ENCODE results near the gene UPF1.
A peak's percentile ranks its signal among the peaks of the same experiment; 100 is the strongest.

The UPF1 gene

DNA sequence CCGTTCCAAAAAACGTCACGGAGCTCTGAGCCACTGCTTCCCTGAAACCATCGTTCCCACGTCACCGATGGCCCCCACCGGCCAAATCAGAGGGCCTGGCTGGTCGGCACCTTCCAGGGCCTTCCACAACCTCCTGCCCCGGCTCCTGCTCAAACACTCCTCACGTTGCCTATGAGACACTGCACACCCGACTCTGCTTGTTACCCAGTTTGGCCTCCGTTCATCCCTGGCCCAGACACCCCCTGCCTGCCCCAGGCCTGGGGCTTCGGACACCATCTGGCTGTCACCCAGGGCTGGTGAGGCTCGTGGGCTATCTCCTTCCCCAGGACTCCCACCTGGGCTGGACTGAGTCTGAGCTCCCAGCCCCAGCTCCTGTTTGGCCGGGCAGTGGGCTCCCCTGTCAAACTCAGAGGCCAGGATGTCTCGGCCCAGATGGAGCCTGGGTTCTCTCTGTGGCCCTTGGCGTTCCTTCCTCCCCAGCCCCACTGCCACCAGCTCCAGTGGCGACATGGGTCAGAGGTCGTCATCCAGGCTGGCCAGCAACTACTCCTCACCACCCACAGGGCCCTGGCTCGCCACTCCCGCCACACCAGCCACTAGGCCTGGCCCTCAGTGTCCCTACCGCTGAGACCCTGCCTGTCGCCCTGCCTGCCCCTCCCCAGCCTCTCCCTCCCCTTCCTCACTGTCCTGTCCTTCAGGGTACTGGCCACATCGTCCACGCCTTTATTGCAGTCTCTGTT, 46.5 kb downstream of the UPF1 start:
- TF ChIP-seq SUZ12 (IDR thresholded peaks at IDR 0.05; ENCODE audit: extremely low read depth, insufficient read depth, insufficient read length) (no peak), ZNF274 (IDR thresholded peaks at IDR 0.05; ENCODE audit: low read depth, low read length) (no peak), YY1 (IDR thresholded peaks at IDR 0.05; ENCODE audit: insufficient read depth, insufficient read length) (no peak)
- Histone ChIP-seq H3K4me3 (ENCODE audit: insufficient read length, low read depth) (no peak overlapping the region), H3K4me1 (ENCODE audit: insufficient read depth, insufficient read length) (peaks cover 2% of the 10 kb centered on the region), H3K36me3 (ENCODE audit: insufficient read depth, insufficient read length, low read length) (peaks cover 76% of the 10 kb centered on the region), H3K9ac (ENCODE audit: insufficient read length, low read depth) (no peak overlapping the region), H3K27me3 (ENCODE audit: insufficient read depth, insufficient read length) (no peaks in the 10 kb centered on the region), H3K9me3 (ENCODE audit: insufficient read depth, low read length) (peaks cover 12% of the 10 kb centered on the region; the same call in 1 of the 2 replicates)
- no peak for DNase-seq (ENCODE audit: low read depth, low spot score)

DNA sequence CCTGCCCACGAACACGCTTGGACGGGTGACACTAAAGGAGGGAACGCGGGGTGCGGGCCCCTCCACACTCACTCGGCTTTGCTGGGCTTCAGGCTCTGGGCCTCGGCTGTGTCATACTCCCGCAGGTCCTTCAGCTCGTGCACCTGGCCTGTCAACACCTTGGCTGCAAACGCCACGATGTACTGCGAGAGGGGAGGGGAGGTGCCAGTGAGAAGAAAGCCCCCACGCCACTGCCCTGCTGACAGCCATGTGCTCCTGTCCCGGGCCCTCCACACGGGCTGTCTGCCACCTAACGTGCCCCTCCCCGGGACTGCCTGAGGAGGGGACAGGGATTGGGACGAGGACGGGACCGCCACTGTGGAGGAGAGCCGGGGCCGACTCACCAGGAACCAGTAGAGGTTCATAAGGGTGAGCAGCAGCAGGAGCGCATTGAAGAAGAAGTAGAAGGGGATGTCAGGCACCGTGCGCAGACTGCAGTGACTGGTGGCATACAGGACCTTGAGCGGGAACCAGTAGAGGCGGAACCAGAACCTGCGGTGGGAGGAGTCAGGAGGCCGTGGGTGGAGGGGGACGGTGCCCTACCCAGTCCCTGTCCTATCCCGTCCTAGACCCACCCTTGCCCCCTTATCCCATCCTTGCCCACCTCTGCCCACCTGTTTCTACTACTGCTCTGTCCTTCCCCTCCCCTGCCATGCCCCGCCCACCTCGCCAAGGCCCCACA, 47.3 kb downstream of the UPF1 start:
- H3K9me3 ChIP-seq (ENCODE audit: insufficient read depth, low read length) = peaks cover 12% of the 10 kb centered on the region; the same call in 1 of the 2 replicates
- no peak for DNase-seq (ENCODE audit: low read depth, low spot score)
- peaks cover 78% of the 10 kb centered on the region for H3K36me3 ChIP-seq (ENCODE audit: insufficient read depth, insufficient read length, low read length)
- no peak overlapping the region for H3K4me3 ChIP-seq (ENCODE audit: insufficient read length, low read depth)
- TF ChIP-seq ZNF274 (IDR thresholded peaks at IDR 0.05; ENCODE audit: low read depth, low read length) (no peak), YY1 (IDR thresholded peaks at IDR 0.05; ENCODE audit: insufficient read depth, insufficient read length) (no peak), SUZ12 (IDR thresholded peaks at IDR 0.05; ENCODE audit: extremely low read depth, insufficient read depth, insufficient read length) (no peak)
- H3K4me1 ChIP-seq (ENCODE audit: insufficient read depth, insufficient read length) = peaks cover 2% of the 10 kb centered on the region
- no peaks in the 10 kb centered on the region for H3K27me3 ChIP-seq (ENCODE audit: insufficient read depth, insufficient read length)
- no peak overlapping the region for H3K9ac ChIP-seq (ENCODE audit: insufficient read length, low read depth)

DNA sequence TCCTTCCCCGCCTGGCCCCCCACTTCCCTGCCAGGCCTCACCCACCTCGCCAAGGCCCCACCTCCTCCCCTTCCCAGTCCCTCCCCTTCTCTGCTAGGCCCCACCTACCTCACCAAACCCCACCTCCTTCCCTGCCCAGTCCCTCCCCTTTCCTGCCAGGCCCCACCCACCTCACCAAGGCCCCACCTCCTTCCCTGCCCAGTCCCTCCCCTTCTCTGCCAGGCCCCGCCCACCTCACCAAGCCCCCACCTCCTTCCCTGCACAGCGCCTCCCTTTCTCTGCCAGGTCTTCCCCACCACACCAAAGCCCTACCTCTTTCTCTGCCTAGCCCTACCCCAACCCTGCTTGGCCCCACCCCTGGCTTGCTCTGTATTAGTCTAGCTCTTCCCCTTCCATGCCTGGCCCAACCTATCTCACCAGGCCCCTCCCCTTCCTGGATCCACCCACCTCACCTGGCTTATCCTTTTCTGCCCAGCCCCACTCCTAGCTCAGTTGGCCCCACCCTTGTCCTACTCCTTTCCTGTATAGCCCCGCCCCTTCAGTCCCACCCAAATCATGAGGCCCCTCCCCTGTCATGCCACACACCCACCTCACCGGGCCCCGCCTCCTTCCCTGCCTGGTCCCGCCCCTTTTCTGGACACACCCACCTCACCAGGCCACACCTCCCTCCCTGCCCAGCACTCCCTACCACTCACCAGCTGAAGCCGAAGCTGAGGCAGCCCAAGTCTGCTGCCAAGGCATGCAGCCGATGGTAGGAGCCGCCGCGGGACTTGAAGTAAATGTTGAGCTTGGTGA, 48.0 kb downstream of the UPF1 start:
- Histone ChIP-seq H3K4me3 (ENCODE audit: insufficient read length, low read depth) (no peak overlapping the region), H3K36me3 (ENCODE audit: insufficient read depth, insufficient read length, low read length) (peaks cover 72% of the 10 kb centered on the region), H3K27me3 (ENCODE audit: insufficient read depth, insufficient read length) (no peaks in the 10 kb centered on the region), H3K9ac (ENCODE audit: insufficient read length, low read depth) (no peak overlapping the region), H3K9me3 (ENCODE audit: insufficient read depth, low read length) (peaks cover 12% of the 10 kb centered on the region; the same call in 1 of the 2 replicates), H3K4me1 (ENCODE audit: insufficient read depth, insufficient read length) (peaks cover 2% of the 10 kb centered on the region)
- TF ChIP-seq SUZ12 (IDR thresholded peaks at IDR 0.05; ENCODE audit: extremely low read depth, insufficient read depth, insufficient read length) (no peak), ZNF274 (IDR thresholded peaks at IDR 0.05; ENCODE audit: low read depth, low read length) (no peak), YY1 (IDR thresholded peaks at IDR 0.05; ENCODE audit: insufficient read depth, insufficient read length) (no peak)
- no peak for DNase-seq (ENCODE audit: low read depth, low spot score)

DNA sequence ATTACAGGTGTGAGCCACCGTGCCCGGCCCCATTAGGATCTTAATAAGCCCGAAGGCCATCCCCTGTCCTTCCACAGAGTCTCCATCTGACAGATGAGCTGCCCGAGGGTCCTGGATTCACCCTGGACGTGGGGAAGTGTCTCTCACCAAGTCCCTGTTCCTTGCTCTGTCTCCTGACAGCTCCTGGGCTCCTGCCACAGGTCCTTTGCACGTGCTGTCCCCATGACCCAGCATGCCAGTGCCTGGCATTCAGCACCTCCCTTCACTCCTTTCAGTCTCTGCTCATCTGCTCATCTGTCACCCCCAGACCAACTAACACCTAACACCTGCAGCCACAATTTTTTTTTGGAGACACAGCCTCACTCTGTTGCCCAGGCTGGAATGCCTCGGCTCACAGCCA, 49.7 kb downstream of the UPF1 start:
- Histone ChIP-seq H3K4me3 (ENCODE audit: insufficient read length, low read depth) (no peak overlapping the region), H3K9ac (ENCODE audit: insufficient read length, low read depth) (no peak overlapping the region), H3K4me1 (ENCODE audit: insufficient read depth, insufficient read length) (peaks cover 2% of the 10 kb centered on the region), H3K36me3 (ENCODE audit: insufficient read depth, insufficient read length, low read length) (peaks cover 63% of the 10 kb centered on the region), H3K9me3 (ENCODE audit: insufficient read depth, low read length) (peaks cover 9% of the 10 kb centered on the region; the same call in 1 of the 2 replicates), H3K27me3 (ENCODE audit: insufficient read depth, insufficient read length) (no peaks in the 10 kb centered on the region)
- TF ChIP-seq YY1 (IDR thresholded peaks at IDR 0.05; ENCODE audit: insufficient read depth, insufficient read length) (no peak), ZNF274 (IDR thresholded peaks at IDR 0.05; ENCODE audit: low read depth, low read length) (no peak), SUZ12 (IDR thresholded peaks at IDR 0.05; ENCODE audit: extremely low read depth, insufficient read depth, insufficient read length) (no peak)
- DNase-seq (ENCODE audit: low read depth, low spot score) = no peak

DNA sequence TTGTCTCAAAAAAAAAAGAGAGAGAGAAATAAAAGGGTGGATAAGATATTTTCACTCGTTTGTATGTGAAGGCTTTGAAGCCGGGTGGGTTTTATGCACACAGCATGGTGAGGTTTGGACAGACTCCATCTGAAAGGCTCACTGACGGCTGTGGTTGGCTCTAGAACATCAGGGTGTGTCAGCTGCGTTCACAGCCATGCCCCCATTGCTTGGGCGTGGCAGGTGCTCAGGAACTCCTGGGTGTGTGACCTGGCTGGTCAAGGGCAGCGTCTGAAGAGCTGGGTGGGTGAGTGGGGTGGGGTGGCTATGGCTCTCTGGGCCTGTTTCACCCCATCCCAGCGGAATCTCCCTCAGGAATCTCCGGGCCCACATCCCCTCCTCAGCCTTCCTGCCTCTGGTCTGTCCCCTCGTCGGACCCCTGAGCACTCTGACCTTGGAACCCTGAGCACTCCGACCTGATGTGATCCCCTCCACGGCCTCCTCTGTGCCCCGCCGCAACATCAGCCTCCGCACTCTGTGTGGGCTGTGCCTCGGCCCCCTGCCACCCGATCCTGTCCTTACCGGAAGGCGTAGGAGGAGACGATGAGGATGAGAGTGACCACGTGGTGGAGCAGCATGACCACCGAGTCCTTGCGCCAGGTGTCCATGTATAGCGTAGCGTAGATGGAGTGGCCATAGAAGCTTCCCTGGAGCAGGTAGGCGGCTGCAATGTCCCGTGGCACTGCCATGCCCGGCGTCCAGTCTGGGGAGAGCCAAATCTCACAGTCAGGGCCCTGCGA, 52.0 kb downstream of the UPF1 start:
- DNase-seq (ENCODE audit: low read depth, low spot score) = no peak
- Histone ChIP-seq H3K9me3 (ENCODE audit: insufficient read depth, low read length) (no peaks in the 10 kb centered on the region), H3K9ac (ENCODE audit: insufficient read length, low read depth) (peak overlapping the region; percentile 21), H3K4me3 (ENCODE audit: insufficient read length, low read depth) (no peak overlapping the region), H3K27me3 (ENCODE audit: insufficient read depth, insufficient read length) (no peaks in the 10 kb centered on the region), H3K4me1 (ENCODE audit: insufficient read depth, insufficient read length) (peaks cover 2% of the 10 kb centered on the region), H3K36me3 (ENCODE audit: insufficient read depth, insufficient read length, low read length) (peaks cover 53% of the 10 kb centered on the region)
- TF ChIP-seq ZNF274 (IDR thresholded peaks at IDR 0.05; ENCODE audit: low read depth, low read length) (no peak), YY1 (IDR thresholded peaks at IDR 0.05; ENCODE audit: insufficient read depth, insufficient read length) (no peak), SUZ12 (IDR thresholded peaks at IDR 0.05; ENCODE audit: extremely low read depth, insufficient read depth, insufficient read length) (no peak)

DNA sequence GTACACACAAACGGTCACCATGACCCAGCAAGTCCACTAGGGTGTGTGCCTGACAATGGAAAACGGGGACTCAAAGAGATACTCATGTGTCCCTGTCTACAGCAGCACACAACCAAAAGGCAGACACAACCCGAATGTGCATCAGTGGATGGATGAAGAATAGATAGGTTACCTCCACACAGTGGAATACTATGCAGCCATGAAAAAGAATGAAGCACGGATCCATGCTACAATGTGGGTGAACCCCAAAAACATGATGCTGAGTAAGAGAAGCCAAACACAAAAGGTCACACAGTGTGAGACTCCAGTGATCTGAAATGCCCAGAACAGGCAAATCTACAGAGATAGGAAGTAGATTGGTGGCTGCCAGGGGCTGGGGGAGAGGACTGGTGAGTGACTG, 55.2 kb downstream of the UPF1 start:
- no peak for TF ChIP-seq ZNF274 (IDR thresholded peaks at IDR 0.05; ENCODE audit: low read depth, low read length)
- Histone ChIP-seq H3K4me3 (ENCODE audit: insufficient read length, low read depth) (no peak overlapping the region), H3K9ac (ENCODE audit: insufficient read length, low read depth) (no peak overlapping the region), H3K4me1 (ENCODE audit: insufficient read depth, insufficient read length) (peaks cover 5% of the 10 kb centered on the region), H3K9me3 (ENCODE audit: insufficient read depth, low read length) (no peaks in the 10 kb centered on the region), H3K27me3 (ENCODE audit: insufficient read depth, insufficient read length) (no peaks in the 10 kb centered on the region), H3K36me3 (ENCODE audit: insufficient read depth, insufficient read length, low read length) (peaks cover 35% of the 10 kb centered on the region)
- DNase-seq (ENCODE audit: low read depth, low spot score) = no peak

Data from NT2/D1 (cell line).